Kasumi-1 (cell line): ENCODE data around the gene NRG2.

Experiments used
- DNase-seq, 2 experiments: peaks; one replicate each; lab custom pipeline; 2025; lab: John Stamatoyannopoulos, UW

Gene NRG2

GRCh38 chr5:139854953-139855352 is 188.1 kb downstream of the NRG2 start:
- DNase-seq, result no peak

GRCh38 chr5:139854029-139854605 is 189.0 kb downstream of the NRG2 start:
- DNase-seq, result no peak

GRCh38 chr5:139852696-139853095 is 190.4 kb downstream of the NRG2 start:
- DNase-seq, result no peak

GRCh38 chr5:139851558-139851957 is 191.5 kb downstream of the NRG2 start:
- DNase-seq, result no peak

- no peak for DNase-seq
Measured at GRCh38 chr5:139850423-139851016, 192.6 kb downstream of the NRG2 start.

- DNase-seq, result no peak
Measured at GRCh38 chr5:139849942-139850341, 193.2 kb downstream of the NRG2 start.

- no peak for DNase-seq
Measured at GRCh38 chr5:139849501-139849900, 193.6 kb downstream of the NRG2 start.

- DNase-seq, result no peak
Measured at GRCh38 chr5:139848508-139849100, 194.5 kb downstream of the NRG2 start.

GRCh38 chr5:139847790-139848507 is 195.2 kb downstream of the NRG2 start:
- peak; percentile 33 to 49 for DNase-seq

GRCh38 chr5:139847091-139847490 is 196.0 kb downstream of the NRG2 start:
- no peak for DNase-seq

GRCh38 chr5:139845846-139846681 is 197.0 kb downstream of the NRG2 start:
- DNase-seq, result no peak

- peak; percentile 77 to 81 for DNase-seq
Measured at GRCh38 chr5:139844472-139845145, 198.5 kb downstream of the NRG2 start.

GRCh38 chr5:139843991-139844390 is 199.1 kb downstream of the NRG2 start:
- DNase-seq, result no peak

GRCh38 chr5:139842321-139842720 is 200.8 kb downstream of the NRG2 start:
- no peak for DNase-seq

GRCh38 chr5:139841549-139841948 is 201.6 kb downstream of the NRG2 start:
- DNase-seq, result no peak

- DNase-seq, result no peak
Measured at GRCh38 chr5:139839918-139840317, 203.2 kb downstream of the NRG2 start.

- no peak for DNase-seq
Measured at GRCh38 chr5:139839232-139839815, 203.8 kb downstream of the NRG2 start.

GRCh38 chr5:139838381-139839197 is 204.5 kb downstream of the NRG2 start:
- no peak for DNase-seq

GRCh38 chr5:139837711-139838380 is 205.3 kb downstream of the NRG2 start:
- DNase-seq, result no peak
